ENCODE results near the gene KRTAP4-11. TPM values are rescaled to one million over a fixed set of nuclear protein-coding genes. Genes with fewer than 3 reads are reported as not detected.
"Not testable (repeated sequence)": the region's sequence is repeated elsewhere in the genome, so short reads cannot be mapped to it uniquely, and the experiment has no call there.

KRTAP4-11 gene
- polyA plus RNA-seq, 12 donors: not detected

DNA sequence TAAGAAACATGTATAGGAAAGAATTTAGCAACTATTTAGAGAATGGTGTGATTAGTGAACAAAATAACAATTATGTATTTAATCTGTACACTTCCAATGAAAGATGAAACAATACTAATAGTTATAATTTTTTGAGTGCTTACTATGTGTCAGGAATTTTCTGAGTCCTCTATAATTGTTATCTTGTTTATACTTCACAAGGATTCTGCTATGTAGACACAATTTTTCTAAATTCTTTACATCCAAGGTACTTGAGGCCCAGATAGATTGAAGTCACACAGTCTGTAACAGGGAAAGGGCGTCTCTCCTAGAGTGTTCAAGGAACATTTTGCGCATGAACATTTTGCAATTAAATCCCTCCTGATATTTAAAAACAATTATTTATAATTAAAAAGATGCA is 6.9 kb upstream of the KRTAP4-11 start:
- DNase-seq: no peak

DNA sequence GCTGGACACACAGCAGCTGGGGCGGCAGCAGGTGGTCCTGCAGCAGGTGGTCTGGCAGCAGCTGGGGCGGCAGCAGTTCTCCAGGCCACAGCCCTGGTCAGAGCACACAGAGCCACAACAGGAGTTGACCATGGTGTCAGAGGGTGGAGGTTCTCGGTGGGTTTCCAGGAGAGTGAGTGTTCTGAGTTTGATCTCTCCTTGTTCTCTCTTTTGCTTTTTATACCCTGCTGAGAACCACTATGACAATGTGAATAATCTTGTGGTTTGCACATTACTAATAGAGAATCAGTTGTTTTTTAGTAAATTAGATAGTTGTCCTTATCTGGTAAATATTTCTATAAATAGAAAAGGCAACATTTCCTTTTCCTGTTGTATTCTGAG is 5.8 kb upstream of the KRTAP4-11 start, which contains the start of gene KRTAP4-12:
TSS of gene KRTAP4-12 (minus strand) at position 192 of the 381 bp plus-strand sequence. CDS start at position 132, 60 bp downstream.
- DNase-seq: not testable (repeated sequence)

DNA sequence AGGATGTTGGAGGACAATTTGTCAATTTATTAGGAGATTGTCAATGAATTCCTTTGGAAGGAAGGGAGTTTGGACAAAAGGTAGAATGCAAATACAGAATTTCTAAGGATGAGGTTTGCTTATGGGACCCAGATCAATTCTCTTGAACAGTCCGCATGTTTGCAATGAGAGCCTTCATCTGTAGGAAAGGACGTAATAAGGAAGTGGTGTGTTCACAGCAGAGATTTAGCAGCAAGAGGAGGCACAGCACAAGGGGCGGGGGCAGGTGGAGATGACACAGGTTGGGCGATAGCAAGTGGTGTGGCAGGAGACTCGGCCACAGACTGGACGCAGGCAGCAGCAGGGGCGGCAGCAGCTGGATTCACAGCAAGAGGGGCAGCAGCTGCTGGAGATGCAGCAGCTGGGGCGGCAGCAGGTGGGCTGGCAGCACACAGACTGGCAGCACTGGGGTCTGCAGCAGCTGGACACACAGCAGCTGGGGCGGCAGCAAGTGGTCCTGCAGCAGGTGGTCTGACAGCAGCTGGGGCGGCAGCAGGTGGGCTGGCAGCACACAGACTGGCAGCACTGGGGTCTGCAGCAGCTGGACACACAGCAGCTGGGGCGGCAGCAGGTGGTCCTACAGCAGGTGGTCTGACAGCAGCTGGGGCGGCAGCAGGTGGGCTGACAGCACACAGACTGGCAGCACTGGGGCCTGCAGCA is 5.3 kb upstream of the KRTAP4-11 start:
- DNase-seq: not testable (repeated sequence)

DNA sequence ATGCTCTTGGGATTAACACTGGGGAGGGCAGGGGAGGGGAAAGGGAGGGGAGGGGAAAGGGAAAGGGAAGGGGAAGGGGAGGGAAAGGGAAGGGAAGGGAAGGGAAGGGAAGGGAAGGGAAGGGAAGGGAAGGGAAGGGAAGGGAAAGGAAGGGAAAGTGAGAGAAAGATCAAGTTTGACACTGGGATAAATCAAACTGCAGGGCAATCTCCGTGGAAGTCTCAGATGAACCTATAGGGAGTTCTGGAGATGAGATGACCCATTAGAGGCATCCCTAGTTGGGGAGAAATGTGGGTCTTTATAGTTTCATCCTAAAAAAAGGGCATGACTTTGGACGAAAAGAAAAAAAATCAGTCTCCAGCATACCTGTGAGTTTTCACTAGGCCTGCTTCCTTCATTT is 3.6 kb upstream of the KRTAP4-11 start:
- no peak for DNase-seq

DNA sequence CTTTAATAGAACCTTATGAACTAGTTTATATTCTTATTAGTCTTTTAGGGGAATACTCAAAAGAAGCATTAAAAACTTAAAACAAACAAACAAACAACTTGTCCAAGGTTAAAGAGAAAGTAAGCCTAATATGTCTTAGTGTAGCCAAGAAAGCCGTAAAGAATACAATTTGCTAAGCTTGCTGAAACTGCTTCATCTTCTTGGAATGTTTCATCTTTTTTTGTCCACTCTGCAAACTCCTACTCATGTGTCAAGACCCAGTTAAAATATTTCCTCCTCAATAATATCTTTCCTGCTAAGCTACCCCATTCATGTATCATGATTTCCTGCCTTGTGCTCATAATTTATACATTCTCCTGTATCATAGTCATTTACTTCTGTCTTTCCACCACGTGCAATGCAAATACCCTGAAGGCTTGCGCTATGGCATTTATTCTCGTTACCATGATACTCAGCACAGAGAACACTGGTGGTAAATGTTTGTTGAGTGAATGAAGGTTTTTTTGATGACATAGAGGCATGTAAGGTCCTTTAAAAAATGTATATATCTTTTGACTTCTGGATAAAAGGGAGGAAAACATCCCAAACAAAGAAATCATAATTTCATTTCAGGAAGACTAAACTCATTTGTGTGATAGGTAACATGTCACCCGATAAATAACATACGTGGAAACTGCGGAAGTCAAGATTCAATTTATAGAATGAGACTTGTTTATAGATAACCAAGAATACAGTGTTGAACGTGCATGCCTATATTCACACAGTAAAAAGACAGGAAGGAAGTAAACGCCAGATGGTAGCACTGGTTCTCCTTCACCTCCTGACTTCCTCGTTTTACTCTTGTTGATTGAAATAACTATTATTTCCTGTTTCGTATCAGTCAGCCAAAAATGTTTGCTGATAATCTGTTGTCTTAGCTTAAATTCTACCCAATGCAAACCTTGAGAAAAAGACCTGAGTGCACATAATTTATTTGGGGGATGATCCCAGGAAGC is 1.8 kb upstream of the KRTAP4-11 start:
- DNase-seq: peak; percentile 1

DNA sequence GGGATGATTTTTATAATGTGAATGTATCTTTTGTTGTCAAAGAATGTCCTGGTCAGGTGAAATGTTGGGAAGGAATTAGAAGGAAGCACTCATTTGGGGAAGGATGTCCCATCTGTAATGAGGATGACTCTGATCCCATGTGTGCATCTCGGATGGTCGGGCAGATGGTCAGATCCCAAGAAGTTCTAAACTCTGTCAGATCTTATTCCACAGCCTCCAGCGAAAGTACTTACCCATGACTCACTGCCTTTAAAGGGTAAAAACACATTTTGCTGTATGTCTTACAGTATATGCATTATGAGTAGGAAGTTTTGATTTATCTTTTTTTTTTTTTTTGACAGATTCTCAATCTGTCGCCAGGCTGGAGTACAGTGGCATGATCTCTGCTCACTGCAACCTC is 548 bp upstream of the KRTAP4-11 start:
- no peak for DNase-seq

DNA sequence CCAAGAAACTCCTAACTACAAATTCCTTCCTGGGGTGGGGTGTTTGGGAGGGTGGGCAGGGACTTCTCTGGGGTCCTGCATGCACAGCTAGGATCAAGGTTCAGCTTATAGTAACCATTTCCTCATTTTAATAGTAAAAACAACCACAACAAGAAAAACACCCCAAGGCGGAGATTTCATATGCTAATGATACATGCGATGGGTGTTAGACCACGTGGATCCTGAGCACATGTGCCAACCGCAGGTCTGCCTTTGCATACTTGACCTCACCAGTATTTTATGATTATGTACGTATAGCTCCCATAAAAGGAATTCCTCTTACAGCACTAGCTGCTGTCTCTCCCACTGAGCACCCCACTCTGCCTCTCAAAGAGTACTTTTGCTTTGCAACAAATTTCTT is 1.9 kb downstream of the KRTAP4-11 start:
- DNase-seq: no peak

DNA sequence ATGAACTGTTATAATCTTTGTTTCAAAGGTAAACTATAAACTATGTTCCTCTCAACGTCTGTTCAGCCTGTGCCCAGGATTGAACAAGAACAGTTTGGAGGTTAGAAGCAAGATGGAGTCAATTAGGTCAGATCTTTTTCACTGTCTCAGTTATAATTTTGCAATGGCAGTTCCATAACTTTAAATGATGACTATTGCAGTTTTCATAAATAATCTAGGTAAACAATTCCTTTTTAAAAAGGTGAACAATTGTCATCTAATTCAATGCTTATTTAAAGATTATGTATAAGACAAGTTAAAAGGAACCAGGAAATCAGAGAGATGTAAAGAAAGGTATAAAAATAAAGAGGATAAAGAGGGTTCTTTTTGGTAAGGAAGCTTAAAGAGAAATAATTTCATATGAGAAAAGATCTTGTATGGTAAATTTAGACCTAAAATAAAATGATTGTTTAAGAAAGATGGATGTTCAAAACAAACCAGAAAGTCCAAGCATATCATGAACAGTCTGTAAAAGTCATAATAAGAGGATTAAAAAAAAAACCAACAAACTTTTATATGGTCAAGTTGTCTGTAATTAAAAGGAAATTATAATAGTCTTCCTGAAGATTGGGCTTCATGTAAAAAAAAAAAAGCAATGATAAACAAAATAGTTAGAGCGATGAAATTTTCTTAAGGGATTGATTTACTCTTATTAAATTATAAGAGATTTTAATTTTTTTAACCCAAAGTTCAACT is 6.9 kb downstream of the KRTAP4-11 start:
- no peak for DNase-seq

DNA sequence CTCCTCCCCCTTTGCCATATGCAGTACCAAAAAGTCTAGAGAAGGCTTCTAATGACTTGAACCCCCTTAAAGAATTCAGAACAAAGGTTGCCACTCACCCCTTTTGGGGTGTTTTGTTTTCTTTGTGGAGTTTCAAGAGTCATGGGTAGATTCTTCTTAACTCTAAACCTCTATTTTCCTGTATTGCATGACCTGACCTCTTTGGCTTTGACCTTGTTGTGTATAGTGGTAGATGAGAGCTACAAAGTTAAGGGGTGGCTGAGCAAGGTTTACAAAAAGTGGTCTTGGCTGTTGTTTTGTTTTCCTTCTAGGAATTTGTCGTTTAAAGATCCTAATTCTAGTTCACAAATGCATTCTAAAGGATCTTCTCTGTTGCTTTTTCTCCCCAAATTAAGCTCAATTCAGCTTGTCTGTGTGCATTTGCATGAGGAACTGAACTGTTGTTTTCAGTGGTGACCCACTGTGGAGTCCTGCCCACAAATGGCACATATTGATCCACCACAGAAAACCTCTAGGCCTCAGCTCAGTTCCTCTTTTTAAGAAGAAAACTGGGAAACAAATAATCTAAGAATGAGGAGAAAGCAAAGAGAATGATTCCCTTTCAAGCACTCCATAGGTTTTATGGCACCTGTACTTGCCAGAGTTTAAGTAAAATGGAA is 9.3 kb downstream of the KRTAP4-11 start:
- not testable (repeated sequence) for DNase-seq

DNA sequence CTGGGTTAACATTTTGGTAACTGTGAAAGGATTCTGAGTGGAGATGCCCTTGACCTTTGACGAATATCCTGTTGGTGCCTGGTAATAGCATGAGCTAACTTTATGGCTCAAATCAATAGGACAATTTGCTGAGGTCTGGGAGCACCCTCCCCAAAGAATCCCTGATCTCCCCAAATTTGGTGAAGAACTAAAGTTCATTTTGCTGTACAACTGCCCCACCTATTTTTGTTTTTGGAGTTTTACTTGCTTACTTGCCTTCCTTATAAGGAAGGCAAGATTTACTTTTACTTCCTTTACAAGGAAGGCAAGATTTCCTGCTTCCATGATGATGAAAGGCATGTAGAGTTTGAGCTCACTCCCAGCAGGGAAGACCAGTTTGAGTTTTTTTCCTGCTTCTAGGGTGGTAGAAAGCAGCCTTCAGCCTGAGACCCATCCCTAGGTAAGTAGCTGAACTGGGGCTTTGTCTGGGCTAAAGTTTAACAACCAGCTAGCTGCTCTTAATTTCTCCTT is 10.2 kb downstream of the KRTAP4-11 start:
- no peak for DNase-seq

DNA sequence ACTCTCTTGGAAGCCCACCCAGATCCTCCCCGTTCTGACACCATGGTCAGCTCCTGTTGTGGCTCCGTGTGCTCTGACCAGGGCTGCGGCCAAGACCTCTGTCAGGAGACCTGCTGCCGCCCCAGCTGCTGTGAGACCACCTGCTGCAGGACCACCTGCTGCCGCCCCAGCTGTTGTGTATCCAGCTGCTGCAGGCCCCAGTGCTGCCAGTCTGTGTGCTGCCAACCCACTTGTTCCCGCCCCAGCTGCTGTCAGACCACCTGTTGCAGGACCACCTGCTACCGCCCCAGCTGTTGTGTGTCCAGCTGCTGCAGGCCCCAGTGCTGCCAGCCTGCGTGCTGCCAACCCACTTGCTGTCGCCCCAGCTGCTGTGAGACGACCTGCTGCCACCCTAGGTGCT is 12.8 kb downstream of the KRTAP4-11 start, which contains the start of gene KRTAP4-9:
TSS of gene KRTAP4-9 (plus strand) at position 43 of the 400 bp plus-strand sequence. CDS start at position 43, 0 bp downstream.
- not testable (repeated sequence) for DNase-seq

DNA sequence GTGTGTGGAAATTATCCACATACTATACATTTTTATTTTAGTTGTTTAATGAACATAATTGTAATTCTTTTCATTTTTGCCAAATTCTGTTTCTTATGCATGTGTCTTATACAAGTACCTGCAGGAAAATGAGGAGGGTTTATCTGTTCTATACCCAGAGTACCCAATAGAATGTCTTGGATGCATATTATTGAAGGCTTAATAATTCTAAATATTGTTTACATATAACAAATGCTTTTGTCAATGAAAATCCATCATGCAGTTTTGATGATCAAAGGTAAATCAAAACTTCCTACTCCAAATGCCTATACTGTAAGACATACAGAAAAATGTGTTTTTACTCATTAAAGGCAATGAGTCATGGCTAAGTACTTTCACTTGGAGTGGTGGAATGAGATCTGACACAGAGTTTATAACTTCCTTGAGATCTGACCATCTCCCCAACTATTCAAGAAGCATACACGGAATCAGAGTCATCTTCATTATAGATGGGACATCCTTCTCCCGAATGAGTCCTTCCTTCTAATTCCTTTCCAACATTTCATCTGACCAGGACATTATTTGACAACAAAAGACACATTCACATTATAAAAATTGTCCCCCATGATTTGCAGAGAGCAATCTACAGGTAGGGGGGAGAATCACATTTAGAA is 13.7 kb downstream of the KRTAP4-11 start:
- not testable (repeated sequence) for DNase-seq

DNA sequence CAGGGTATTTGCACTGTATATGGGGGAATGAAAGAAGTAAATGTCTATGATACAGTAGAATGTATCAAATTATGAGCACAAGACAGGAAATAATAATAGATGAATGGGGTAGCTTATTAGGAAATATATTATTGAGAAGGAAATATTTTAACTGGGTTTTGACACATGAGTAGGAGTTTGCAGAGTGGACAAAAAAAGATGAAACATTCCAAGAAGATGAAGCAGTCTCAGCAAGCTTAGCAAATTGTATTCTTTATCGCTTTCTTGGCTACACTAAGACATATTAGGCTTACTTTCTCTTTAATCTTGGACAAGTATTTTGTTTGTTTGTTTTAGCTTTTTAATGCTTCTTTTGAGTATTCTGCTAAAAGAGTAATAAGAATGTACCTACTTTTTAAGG is 14.3 kb downstream of the KRTAP4-11 start:
- no peak for DNase-seq

DNA sequence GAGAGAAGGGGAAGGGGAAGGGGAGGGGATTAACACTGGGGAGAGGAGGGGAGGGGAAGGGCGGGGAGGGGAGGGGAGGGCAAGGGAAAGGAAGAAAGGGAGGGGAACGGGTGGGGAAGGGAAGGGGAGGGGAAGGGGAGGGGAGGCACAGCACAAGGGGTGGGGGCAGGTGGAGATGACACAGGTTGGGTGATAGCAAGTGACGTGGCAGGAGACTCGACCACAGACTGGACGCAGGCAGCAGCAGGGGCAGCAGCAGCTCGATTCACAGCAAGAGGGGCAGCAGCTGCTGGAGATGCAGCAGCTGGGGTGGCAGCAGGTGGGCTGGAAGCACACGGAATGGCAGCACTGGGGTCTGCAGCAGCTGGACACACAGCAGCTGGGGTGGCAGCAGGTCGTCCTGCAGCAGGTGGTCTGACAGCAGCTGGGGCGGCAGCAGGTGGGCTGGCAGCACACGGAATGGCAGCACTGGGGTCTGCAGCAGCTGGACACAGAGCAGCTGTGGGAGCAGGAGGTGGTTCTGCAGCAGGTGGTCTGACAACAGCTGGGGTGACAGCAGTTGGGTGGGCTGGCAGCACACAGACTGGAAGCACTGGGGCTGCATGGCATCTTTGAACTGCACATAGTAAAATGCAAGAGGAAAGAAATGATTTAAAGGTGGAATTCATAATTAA is 16.4 kb downstream of the KRTAP4-11 start, which contains the start of gene KRTAP4-16:
TSS of gene KRTAP4-16 (minus strand) at position 624 of the 674 bp plus-strand sequence. CDS start at position 624, 0 bp downstream.
- DNase-seq: no peak

DNA sequence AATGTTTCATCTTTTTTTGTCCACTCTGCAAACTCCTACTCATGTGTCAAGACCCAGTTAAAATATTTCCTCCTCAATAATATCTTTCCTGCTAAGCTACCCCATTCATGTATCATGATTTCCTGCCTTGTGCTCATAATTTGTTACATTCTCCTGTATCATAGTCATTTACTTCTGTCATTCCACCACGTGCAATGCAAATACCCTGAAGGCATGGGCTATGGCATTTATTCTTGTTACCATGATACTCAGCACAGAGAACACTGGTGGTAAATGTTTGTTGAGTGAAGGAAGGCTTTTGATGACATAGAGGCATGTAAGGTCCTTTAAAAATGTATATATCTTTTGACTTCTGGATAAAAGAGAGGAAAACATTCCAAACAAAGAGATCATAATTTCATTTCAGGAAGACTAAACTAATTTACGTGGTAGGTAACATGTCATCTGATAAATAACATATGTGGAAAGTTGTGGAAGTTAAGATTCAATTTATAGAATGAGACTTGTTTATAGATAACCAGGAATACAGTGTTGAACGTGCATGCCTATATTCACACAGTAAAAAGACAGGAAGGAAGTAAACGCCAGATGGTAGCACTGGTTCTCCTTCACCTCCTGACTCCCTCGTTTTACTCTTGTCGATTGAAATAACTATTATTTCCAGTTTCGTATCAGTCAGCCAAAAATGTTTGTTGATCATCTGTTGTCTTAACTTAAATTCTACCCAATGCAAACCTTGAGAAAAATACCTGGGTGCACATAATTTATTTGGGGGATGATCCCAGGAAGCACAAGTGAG is 18.3 kb downstream of the KRTAP4-11 start:
- not testable (repeated sequence) for DNase-seq

DNA sequence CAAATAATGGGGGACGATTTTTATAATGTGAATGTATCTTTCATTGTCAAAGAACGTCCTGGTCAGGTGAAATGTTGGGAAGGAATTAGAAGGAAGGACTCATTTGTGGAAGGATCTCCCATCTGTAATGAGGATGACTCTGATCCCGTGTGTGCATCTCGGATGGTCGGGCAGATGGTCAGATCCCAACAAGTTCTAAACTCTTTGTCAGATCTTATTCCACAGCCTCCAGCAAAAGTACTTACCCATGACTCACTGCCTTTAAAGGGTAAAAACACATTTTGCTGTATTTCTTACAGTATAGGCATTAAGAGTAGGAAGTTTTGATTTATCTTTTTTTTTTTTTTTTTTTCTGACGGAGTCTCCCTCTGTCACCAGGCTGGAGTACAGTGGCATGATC is 19.7 kb downstream of the KRTAP4-11 start:
- DNase-seq: no peak

DNA sequence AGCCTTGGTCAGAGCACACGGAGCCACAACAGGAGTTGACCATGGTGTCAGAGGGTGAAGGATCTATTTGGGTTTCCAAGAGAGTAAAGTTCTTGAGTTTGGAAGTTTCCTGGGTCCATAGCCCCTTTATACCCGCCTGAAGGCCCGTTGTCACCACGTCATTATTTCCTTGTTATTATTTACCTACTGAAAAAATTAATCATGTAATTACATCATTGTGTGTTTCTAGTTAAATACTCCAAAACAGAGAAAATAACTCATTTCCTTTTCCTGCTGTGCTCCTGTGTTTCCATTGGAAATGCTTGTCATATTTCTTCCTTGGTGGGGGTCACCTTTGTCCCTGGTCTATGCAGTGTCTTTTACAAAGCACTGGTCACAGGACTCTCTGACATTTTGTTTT is 20.1 kb downstream of the KRTAP4-11 start, which contains the start of gene KRTAP4-8:
TSS of gene KRTAP4-8 (minus strand) at position 101 of the 400 bp plus-strand sequence. CDS start at position 43, 58 bp downstream.
- DNase-seq: no peak

DNA sequence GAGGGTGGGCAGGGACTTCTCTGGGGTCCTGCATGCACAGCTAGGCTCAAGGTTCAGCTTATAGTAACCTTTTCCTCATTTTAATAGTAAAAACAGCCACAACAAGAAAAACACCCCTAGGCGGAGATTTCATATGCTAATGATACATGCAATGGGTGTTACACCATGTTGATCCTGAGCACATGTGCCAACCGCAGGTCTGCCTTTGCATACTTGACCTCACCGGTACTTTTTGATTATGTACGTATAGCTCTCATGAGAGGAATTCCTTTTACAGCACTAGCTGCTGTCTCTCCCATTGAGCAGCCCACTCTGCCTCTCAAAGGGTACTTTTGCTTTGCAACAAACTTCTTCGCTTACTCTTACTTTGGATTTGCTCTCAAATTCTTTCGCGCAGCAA is 22.1 kb downstream of the KRTAP4-11 start:
- no peak for DNase-seq

Data from muscle of arm (tissue), 12 donors.